Spleen (tissue), 11 donors: ENCODE measurements around the gene MTMR1. TPM values are rescaled to one million over a fixed set of nuclear protein-coding genes. Genes with fewer than 3 reads are reported as not detected.

Experiments used
- DNase-seq: peaks from one replicate; pipeline ENCODE4 v3.0.0-alpha.2; 2020
- H3K27ac ChIP-seq, 8 donors: fragments of 200-600 bp; sonication (generic) in 7 of 8; 1 replicate in 4 of 8; 2 replicates in 4 of 8; pipeline versions ENCODE4 v1.5.0 to v1.8.0; 2016 to 2021; ENCODE audit warnings: inconsistent platforms in 4 of 8, mild to moderate bottlenecking in 4 of 8, moderate library complexity in 1 of 8
- H3K27me3 ChIP-seq, 7 donors: fragments of 200-600 bp; sonication (generic) in 6 of 7; replicated peaks in 1 of 7; 1 replicate in 4 of 7; 2 replicates in 3 of 7; pipeline versions ENCODE4 v1.5.0 to v1.8.0; 2016 to 2021; ENCODE audit warnings: inconsistent platforms in 3 of 7, mild to moderate bottlenecking in 1 of 7
- H3K36me3 ChIP-seq, 6 donors: fragments of 200-600 bp; sonication (generic) in 5 of 6; 1 replicate in 4 of 6; 2 replicates in 2 of 6; pipeline versions ENCODE4 v1.5.0 to v1.8.0; 2016 to 2021; ENCODE audit warnings: inconsistent platforms in 2 of 6
- H3K4me1 ChIP-seq, 6 donors: fragments of 200-600 bp; sonication (generic) in 5 of 6; 1 replicate in 3 of 6; 2 replicates in 3 of 6; pipeline versions ENCODE4 v1.5.0 to v1.8.0; 2016 to 2021; ENCODE audit warnings: inconsistent platforms in 3 of 6
- H3K4me3 ChIP-seq, 8 donors: fragments of 200-600 bp; sonication (generic) in 7 of 8; 1 replicate in 4 of 8; 2 replicates in 4 of 8; pipeline versions ENCODE4 v1.5.0 to v1.8.0; 2016 to 2021; ENCODE audit warnings: inconsistent platforms in 4 of 8, mild to moderate bottlenecking in 4 of 8, moderate library complexity in 2 of 8
- H3K9me3 ChIP-seq, 8 donors: fragments of 200-600 bp; sonication (generic) in 7 of 8; 1 replicate in 4 of 8; 2 replicates in 4 of 8; pipeline versions ENCODE4 v1.5.0 to v1.8.0; 2016 to 2021; ENCODE audit warnings: inconsistent platforms in 4 of 8
- CTCF ChIP-seq, 11 experiments: fragments of 200-600 bp in 7 of 11; fragments of 450-650 bp in 4 of 11; sonication (generic) in 4 of 11; IDR thresholded peaks in 8 of 11; conservative IDR thresholded peaks in 3 of 11; 1 replicate in 7 of 11; 2 replicates in 4 of 11; pipeline versions ENCODE4 v1.4.0 to v1.8.0; 2016 to 2021; ENCODE audit warnings: antibody characterized with exemption in 11 of 11, inconsistent platforms in 4 of 11, mild to moderate bottlenecking in 1 of 11
- POLR2A ChIP-seq, 3 donors: fragments of 450-650 bp; IDR thresholded peaks; one replicate each; pipeline ENCODE4 v1.5.1; 2017; ENCODE audit warnings: antibody characterized with exemption in 3 of 3, mild to moderate bottlenecking in 1 of 3
- POLR2AphosphoS5 ChIP-seq, 3 donors: sonication (generic); formaldehyde crosslinking; IDR thresholded peaks; one replicate each; pipeline ENCODE4 v1.5.1; 2017; ENCODE audit warnings: antibody characterized with exemption in 3 of 3
- WGBS, 5 donors: extraction: QIAGEN DNeasy Blood & Tissue Kit in 3 of 5; methylation state at CpG; one replicate each; pipeline versions ENCODE4 v1.1.5 to v1.1.7; 2013 to 2018; 5-methylcytosine and 5-hydroxymethylcytosine counted together
- intact Hi-C: fragments of 100-400 bp; cut with DNase I; formaldehyde crosslinking; loops from one replicate; pipeline ENCODE4 v1.15.0; 2023; ENCODE audit warnings: low total_unique reads
- polyA plus RNA-seq, 3 donors: library from polyadenylated mRNA; stranded (reverse); fragments of 200-250 nt; gene quantifications; one replicate each; pipeline ENCODE4 v1.2.1, GENCODE V29; 2013
- total RNA-seq, 7 donors: library from RNA; depleted of rRNA in 3 of 7; stranded (reverse); fragments of >200 nt in 3 of 7; fragmentation: NEBNext Ultra II Directional in 4 of 7; extraction: Animal tissue kit (Norgen Biotek cat#: 25700) in 4 of 7; gene quantifications; one replicate each; pipeline versions ENCODE4 v1.1.0 to v1.2.1, GENCODE V29; 2016 to 2021
- donor health status: healthy with polysubstance abuse.
- donor health status: DM: no; HTN: no; CAD: no; lungs with moderate emphysema.
- donor health status: DM: no; HTN: no; CAD: no.
- donor health status: Bipolar disorder and iron deficiency.
- donor health status: healthy.
- donor health status: DM: no; HTN: no; CAD: no.
- donor health status: DM: yes; HTN: yes; CAD: no.

The MTMR1 gene
- total and polyA plus RNA-seq, 10 donors, result 10.6 to 52.1 (median 38.5) TPM

GRCh38 chrX:150770623-150771022 is 77.4 kb downstream of the MTMR1 start:
- no peak for DNase-seq
- no peak overlapping the region for H3K27ac ChIP-seq

GRCh38 chrX:150771116-150771515 is 77.9 kb downstream of the MTMR1 start:
- no peaks in the 10 kb centered on the region for H3K27me3 ChIP-seq
- H3K27ac ChIP-seq, result no peak overlapping the region
- no peak for DNase-seq
- H3K4me1 ChIP-seq, result peaks cover 0 to 16% (median 4%) of the 10 kb centered on the region in 6 donors
- no peaks in the 10 kb centered on the region for H3K9me3 ChIP-seq
- intact Hi-C loops, result loop anchor here (5.0 kb wide), 2 partner anchors 231 to 311 kb away; no protein-coding TSS in a partner anchor
- H3K4me3 ChIP-seq, result no peak overlapping the region
- peaks cover 0 to 40% (median 0%) of the 10 kb centered on the region in 6 donors for H3K36me3 ChIP-seq
- 73 to 90% (median 84%) methylated on average over 7 to 16 of the region's 16 CpGs; no CpG with 5 or more reads in 1 of the 5 donors for WGBS, 5 donors
- TF ChIP-seq POLR2AphosphoS5 (IDR thresholded peaks at IDR 0.05) (no peak), POLR2A (IDR thresholded peaks at IDR 0.05) (no peak), CTCF (IDR thresholded peaks at IDR 0.05 in 8 of 11, conservative IDR thresholded peaks at IDR 0.05 in 3 of 11) (no peak)

More at GRCh38 chrX:150770623-150771022, 77.4 kb downstream of the MTMR1 start:
- Histone ChIP-seq H3K4me3 (no peak overlapping the region), H3K27me3 (no peaks in the 10 kb centered on the region), H3K36me3 (peaks cover 0 to 40% (median 0%) of the 10 kb centered on the region in 6 donors), H3K4me1 (peaks cover 0 to 16% (median 4%) of the 10 kb centered on the region in 6 donors), H3K9me3 (no peaks in the 10 kb centered on the region)
- no peak for TF ChIP-seq CTCF (IDR thresholded peaks at IDR 0.05 in 8 of 11, conservative IDR thresholded peaks at IDR 0.05 in 3 of 11)
- TF ChIP-seq POLR2AphosphoS5 (IDR thresholded peaks at IDR 0.05), result peak in 1 of 3 donors; percentile 28
- intact Hi-C loops, result loop anchor here (5.0 kb wide), 2 partner anchors 232 to 312 kb away; no protein-coding TSS in a partner anchor
- 86 to 97% (median 91%) methylated on average over 9 to 17 of the region's 17 CpGs for WGBS, 5 donors

- WGBS, 5 donors, result 35 to 68% (median 36%) methylated on average over 11 to 26 of the region's 26 CpGs
- TF ChIP-seq POLR2A (IDR thresholded peaks at IDR 0.05) (no peak), CTCF (IDR thresholded peaks at IDR 0.05 in 8 of 11, conservative IDR thresholded peaks at IDR 0.05 in 3 of 11) (peak; percentile 44 to 85 (median 76)), POLR2AphosphoS5 (IDR thresholded peaks at IDR 0.05) (peak in 2 of 3 donors; percentile 62 to 63)
- DNase-seq, result peak; percentile 93
- H3K27me3 ChIP-seq, result no peaks in the 10 kb centered on the region
- intact Hi-C loops, result loop anchor here (5.0 kb wide), 2 partner anchors 230 to 310 kb away; no protein-coding TSS in a partner anchor
- H3K4me1 ChIP-seq, result peaks cover 0 to 11% (median under 1%) of the 10 kb centered on the region in 6 donors
- peaks cover 0 to 46% (median 0%) of the 10 kb centered on the region in 6 donors for H3K36me3 ChIP-seq
- no peak overlapping the region for H3K27ac ChIP-seq
- H3K4me3 ChIP-seq, result no peak overlapping the region
- no peaks in the 10 kb centered on the region for H3K9me3 ChIP-seq
Measured at GRCh38 chrX:150772150-150772970, 79.2 kb downstream of the MTMR1 start.

- no peaks in the 10 kb centered on the region for H3K27me3 ChIP-seq
- H3K9me3 ChIP-seq, result no peaks in the 10 kb centered on the region
- WGBS, 5 donors, result 82 to 98% (median 90%) methylated on average over 7 to 8 of the region's 8 CpGs
- peaks cover 0 to 47% (median 0%) of the 10 kb centered on the region in 6 donors for H3K36me3 ChIP-seq
- intact Hi-C loops, result loop anchor here (5.0 kb wide), 2 partner anchors 229 to 309 kb away; no protein-coding TSS in a partner anchor
- no peak overlapping the region for H3K27ac ChIP-seq
- H3K4me3 ChIP-seq, result no peak overlapping the region
- TF ChIP-seq POLR2A (IDR thresholded peaks at IDR 0.05) (no peak), CTCF (IDR thresholded peaks at IDR 0.05 in 8 of 11, conservative IDR thresholded peaks at IDR 0.05 in 3 of 11) (no peak), POLR2AphosphoS5 (IDR thresholded peaks at IDR 0.05) (no peak)
- no peak for DNase-seq
- peaks cover 0 to 5% (median 0%) of the 10 kb centered on the region in 6 donors for H3K4me1 ChIP-seq
Measured at GRCh38 chrX:150773117-150773516, 79.9 kb downstream of the MTMR1 start.
